HAP-1 (cell line): ENCODE data around the gene C1QTNF8.

Experiments used
- DNase-seq, 2 experiments: peaks; one replicate each; pipeline ENCODE4 v3.0.0-alpha.2; 2016 to 2020; ENCODE audit warnings: low spot score in 2 of 2
- H3K27me3 ChIP-seq: fragments of 250-450 bp; sonication (Bioruptor Pico); 2 replicates; pipeline ENCODE4 v1.5.1; 2020; ENCODE audit warnings: low read depth, mild to moderate bottlenecking, moderate library complexity
- H3K36me3 ChIP-seq: fragments of 250-450 bp; sonication (Bioruptor Pico); replicated peaks from 2 replicates; pipeline ENCODE4 v1.5.1; 2020; ENCODE audit warnings: mild to moderate bottlenecking
- H3K4me1 ChIP-seq: fragments of 250-450 bp; sonication (Bioruptor Pico); 2 replicates; pipeline ENCODE4 v1.5.1; 2020; ENCODE audit warnings: mild to moderate bottlenecking
- H3K4me3 ChIP-seq: fragments of 250-450 bp; sonication (Bioruptor Pico); 2 replicates; pipeline ENCODE4 v1.5.1; 2020; ENCODE audit warnings: mild to moderate bottlenecking, moderate library complexity
- H3K9me3 ChIP-seq: fragments of 250-450 bp; sonication (Bioruptor Pico); 2 replicates; pipeline ENCODE4 v1.5.1; 2020; ENCODE audit warnings: mild to moderate bottlenecking, moderate library complexity
- in situ Hi-C: fragments of 300-500 bp; cut with MboI; formaldehyde crosslinking; loops from 3 replicates; pipeline ENCODE4 v1.14.3; 2020; ENCODE audit warnings: low sequenced_read_pairs, inconsistent platforms, mixed read lengths

The C1QTNF8 gene

DNA sequence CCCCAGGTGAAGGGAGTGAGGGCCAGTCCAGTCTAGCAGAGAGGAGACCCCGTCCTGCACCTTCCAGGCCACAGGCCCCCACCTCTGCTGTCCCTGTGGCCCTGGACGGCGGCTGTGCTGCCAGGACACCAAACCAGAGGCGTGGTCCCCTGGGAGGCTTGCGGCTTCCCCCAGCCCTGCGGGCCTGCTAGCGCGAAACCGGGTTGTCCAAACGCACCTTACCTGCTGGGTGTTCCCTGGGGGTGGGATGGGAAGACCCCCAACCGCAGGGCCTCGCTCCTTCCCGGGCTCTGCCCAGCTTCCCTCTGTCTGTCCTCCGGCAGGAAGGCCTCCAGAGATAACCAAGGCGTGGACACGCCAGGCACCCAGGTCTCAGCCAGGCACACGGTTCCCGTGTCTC is 37.2 kb upstream of the C1QTNF8 start:
- no peaks in the 10 kb centered on the region for H3K4me1 ChIP-seq
- H3K36me3 ChIP-seq: no peaks in the 10 kb centered on the region
- H3K27me3 ChIP-seq: no peaks in the 10 kb centered on the region
- no peaks in the 10 kb centered on the region for H3K9me3 ChIP-seq
- no peak overlapping the region for H3K4me3 ChIP-seq
- in situ Hi-C loops: no loop called here
- no peak for DNase-seq

DNA sequence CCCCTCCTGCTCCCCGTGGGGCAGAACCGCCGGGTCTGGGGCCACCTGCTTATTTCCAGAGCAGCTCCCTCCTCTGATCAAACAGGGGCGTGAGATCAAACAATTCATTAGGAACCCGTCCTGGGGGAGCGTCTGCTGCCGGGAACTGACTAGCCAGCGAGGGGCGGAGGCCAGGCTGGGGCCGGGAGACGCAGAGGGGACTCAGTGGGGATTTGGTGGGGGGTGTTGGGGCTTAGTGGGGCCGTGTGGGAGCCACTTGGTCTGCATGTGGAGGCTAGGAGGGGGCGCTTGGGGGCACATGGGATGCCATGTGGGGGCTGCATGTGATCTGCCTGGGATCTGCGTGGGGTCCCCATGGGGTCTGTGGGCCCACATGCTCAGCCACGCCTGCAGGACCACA is 36.4 kb upstream of the C1QTNF8 start:
- Histone ChIP-seq H3K4me1 (no peaks in the 10 kb centered on the region), H3K27me3 (no peaks in the 10 kb centered on the region), H3K36me3 (no peaks in the 10 kb centered on the region), H3K4me3 (no peak overlapping the region), H3K9me3 (no peaks in the 10 kb centered on the region)
- in situ Hi-C loops: no loop called here
- no peak for DNase-seq

DNA sequence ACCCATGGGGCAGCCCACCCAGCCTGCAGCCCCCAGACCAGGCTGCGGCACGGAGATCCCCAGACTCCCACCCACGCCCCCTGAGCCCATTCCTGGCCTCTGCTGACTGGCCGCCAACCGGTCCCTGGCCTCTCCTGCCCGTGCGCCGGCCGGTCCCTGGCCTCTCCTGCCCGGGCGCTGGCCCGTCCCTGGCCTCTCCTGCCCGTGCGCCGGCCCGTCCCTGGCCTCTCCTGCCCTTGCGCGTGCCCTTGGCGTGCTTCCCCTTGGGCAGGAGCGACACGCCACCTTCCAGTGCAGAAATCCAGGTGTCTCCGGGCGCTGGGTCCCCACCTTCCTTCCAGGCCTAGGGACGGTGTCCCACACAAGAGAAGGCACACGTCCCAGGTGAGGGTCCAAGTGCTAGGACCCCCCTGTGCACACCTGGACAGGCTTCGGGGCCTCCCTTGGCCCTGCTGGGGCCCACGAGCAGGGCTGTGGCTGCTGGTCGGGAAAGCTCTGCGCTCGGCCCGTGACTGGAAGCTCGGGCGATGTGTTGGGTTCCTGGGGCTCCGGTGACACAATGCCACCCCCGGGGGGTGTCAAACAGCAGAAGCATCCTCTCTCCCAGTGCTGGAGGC is 35.4 kb upstream of the C1QTNF8 start:
- Histone ChIP-seq H3K27me3 (no peaks in the 10 kb centered on the region), H3K4me1 (no peaks in the 10 kb centered on the region), H3K9me3 (no peaks in the 10 kb centered on the region)

DNA sequence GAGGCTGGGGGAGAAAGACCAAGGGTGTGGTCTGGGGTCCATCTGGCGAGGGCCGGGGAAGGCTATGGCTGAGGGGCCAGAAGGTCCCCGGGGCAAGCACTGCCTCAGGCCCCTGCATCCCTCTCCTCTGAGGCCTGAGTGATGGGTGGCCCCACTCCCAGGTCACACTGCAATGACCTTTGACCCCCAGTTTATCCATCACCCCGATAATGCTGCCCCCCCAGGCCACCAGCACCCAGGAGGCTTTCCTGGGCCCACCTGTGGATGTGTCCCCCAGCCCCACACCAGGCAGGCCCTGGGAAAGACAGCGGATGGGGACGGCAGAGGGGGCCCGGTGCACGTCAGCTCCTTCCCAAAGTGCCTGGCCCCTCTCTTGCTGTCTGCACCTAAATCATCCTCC is 34.3 kb upstream of the C1QTNF8 start:
- no peaks in the 10 kb centered on the region for H3K4me1 ChIP-seq
- H3K36me3 ChIP-seq: no peaks in the 10 kb centered on the region
- H3K27me3 ChIP-seq: no peaks in the 10 kb centered on the region
- H3K4me3 ChIP-seq: no peak overlapping the region
- in situ Hi-C loops: no loop called here
- DNase-seq: no peak
- no peaks in the 10 kb centered on the region for H3K9me3 ChIP-seq

More for the DNA sequence above, 35.4 kb upstream of the C1QTNF8 start:
- Histone ChIP-seq H3K4me3 (no peak overlapping the region), H3K36me3 (no peaks in the 10 kb centered on the region)
- in situ Hi-C loops: no loop called here
- DNase-seq: no peak

DNA sequence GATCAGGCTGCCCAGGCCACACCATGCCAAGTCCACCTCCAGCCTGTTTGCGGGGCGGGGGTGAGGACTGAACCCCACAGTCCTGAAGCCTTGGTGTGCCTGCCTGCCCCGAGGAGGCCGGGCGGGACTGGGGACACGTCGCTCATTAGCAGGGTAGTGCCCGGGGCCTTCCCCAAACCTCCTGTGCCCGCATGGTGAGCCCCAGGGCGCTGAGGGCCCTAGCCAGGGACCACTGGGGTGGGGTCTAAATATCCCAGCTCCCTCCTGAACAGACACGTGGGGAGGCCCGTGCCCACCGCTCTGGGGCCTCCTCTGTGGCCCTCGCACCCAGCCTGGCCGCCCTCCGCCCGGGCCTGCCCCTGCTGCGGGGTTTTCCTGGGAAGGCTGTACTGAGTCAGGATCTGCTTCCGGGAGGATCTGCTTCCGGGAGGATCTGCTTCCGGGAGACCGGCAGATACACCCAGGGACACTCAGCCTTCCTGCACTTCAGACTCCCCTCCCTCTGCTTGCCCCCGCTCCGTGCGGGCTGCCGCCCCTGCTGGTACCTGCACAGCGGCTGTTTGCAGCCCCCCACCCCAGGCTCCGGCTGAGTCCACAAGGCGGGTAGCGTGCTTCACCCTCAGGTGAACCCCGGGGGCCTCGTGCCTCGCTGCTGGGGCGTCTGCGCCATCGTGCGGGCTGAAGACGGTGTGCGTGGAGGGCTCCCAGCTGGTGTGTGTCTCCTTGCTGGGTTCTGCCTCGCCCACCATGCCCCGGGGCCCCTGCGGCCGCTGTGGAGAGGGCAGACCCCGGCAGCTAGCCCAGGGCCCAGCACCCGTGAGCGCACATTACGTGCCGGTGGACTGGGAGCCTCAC is 33.3 kb upstream of the C1QTNF8 start:
- in situ Hi-C loops: no loop called here

DNA sequence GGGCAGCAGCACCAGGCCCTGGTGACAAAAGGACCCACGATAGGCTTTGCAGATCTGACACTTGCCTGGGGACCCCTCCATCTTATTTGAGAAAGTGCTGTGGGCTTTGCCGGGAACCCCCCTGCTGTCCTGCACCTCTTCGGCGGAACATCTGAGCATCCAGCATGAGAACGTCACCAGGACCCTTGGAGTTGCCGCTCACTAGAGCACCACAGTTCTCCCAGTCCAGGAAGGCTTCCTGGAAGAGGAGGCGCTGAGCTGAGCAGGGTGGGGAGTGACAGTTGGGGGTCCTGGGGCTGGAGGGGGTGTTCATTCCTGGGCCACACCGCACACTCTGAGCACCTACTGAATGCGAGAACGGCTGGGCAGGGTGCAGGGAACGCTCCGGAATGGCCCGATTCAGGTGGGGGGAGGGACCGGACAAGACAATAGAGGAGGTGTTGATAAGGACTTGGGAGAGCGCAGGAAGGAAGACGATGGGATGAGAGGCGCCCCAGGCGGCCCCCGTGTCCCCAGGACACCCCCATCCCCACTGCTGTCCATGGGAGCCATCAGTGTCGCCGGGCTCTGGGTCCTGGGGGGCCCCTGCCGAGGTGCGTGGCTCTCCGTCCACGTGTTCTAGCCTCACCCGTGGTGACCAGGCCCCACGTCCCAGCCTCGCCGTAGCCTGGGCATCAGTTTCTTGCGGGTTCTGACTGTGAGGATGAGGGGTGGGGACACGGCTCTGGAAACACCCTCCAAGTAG is 32.1 kb upstream of the C1QTNF8 start:
- no peak overlapping the region for H3K4me3 ChIP-seq
- no peaks in the 10 kb centered on the region for H3K4me1 ChIP-seq
- no peaks in the 10 kb centered on the region for H3K9me3 ChIP-seq
- in situ Hi-C loops: no loop called here
- no peaks in the 10 kb centered on the region for H3K36me3 ChIP-seq
- no peaks in the 10 kb centered on the region for H3K27me3 ChIP-seq
- DNase-seq: no peak

More for the DNA sequence above, 33.3 kb upstream of the C1QTNF8 start:
- H3K4me3 ChIP-seq: no peak overlapping the region
- no peaks in the 10 kb centered on the region for H3K36me3 ChIP-seq
- no peaks in the 10 kb centered on the region for H3K9me3 ChIP-seq
- DNase-seq: no peak
- no peaks in the 10 kb centered on the region for H3K27me3 ChIP-seq
- no peaks in the 10 kb centered on the region for H3K4me1 ChIP-seq

DNA sequence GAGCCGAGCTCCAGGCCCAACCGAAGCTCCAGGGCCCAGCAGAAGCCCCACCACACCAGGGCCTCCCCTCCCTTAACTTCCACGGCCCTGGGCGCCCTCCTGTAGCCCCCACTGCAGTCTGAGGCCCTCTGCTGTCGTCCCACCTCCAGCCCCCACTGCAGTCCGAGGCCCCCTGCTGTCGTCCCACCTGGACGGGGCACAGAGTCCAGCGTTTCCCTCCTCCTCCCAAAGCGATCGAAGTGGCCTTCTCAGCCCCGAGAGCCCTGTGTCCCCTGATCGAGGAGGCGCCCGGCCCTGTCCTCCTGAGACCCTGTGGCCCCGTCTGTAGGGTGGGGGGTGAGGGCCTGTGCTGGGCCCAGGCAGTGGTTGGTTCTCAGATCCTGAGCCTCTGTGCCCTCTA is 31.1 kb upstream of the C1QTNF8 start:
- no peaks in the 10 kb centered on the region for H3K9me3 ChIP-seq
- H3K36me3 ChIP-seq: no peaks in the 10 kb centered on the region
- no peaks in the 10 kb centered on the region for H3K4me1 ChIP-seq
- no peak for DNase-seq
- H3K4me3 ChIP-seq: no peak overlapping the region
- in situ Hi-C loops: no loop called here
- no peaks in the 10 kb centered on the region for H3K27me3 ChIP-seq

DNA sequence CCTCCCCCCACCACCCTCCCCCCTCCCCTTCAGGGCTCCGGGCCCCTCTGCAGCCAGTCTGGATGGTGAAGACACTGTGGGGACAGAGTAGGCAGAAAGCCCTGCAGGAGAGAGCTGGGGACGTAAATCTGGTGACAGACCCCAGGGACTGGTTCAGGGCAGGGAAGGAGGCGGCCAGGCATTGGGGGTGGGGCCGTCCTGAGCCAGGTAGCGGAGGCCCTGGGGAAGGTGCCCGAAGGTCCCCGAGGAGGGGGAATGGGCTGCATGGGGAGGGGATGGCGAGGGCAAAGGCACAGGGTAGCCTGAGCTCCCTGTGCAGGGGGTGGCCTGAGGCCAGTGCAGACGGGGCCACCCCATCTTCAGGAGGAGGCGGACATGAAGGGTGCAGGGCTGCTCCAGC is 30.5 kb upstream of the C1QTNF8 start:
- in situ Hi-C loops: no loop called here
- no peaks in the 10 kb centered on the region for H3K9me3 ChIP-seq
- no peak for DNase-seq
- H3K36me3 ChIP-seq: no peaks in the 10 kb centered on the region
- no peaks in the 10 kb centered on the region for H3K4me1 ChIP-seq
- no peak overlapping the region for H3K4me3 ChIP-seq
- no peaks in the 10 kb centered on the region for H3K27me3 ChIP-seq

DNA sequence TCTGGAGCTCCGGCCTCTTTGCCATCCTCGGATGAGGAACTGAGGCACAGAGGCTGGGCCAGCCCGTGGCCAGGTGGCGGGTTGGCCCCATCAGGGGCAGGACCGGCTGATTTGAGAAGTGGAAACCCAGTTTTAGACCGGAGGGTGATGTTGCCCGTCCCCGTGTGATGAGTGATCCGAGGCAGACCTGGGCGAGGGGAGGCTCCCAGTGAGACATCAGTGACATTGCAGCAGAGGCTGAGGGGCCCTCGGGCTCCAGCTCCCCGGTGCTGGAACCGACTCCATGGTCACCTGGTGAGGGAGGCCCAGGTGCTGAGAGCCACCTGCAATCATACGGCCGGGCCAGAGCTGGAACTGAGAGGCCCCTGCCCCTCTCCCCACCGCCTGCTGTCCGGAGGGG is 30.0 kb upstream of the C1QTNF8 start:
- H3K4me3 ChIP-seq: no peak overlapping the region
- no peaks in the 10 kb centered on the region for H3K9me3 ChIP-seq
- DNase-seq: no peak
- no peaks in the 10 kb centered on the region for H3K36me3 ChIP-seq
- no peaks in the 10 kb centered on the region for H3K27me3 ChIP-seq
- H3K4me1 ChIP-seq: no peaks in the 10 kb centered on the region
- in situ Hi-C loops: no loop called here

DNA sequence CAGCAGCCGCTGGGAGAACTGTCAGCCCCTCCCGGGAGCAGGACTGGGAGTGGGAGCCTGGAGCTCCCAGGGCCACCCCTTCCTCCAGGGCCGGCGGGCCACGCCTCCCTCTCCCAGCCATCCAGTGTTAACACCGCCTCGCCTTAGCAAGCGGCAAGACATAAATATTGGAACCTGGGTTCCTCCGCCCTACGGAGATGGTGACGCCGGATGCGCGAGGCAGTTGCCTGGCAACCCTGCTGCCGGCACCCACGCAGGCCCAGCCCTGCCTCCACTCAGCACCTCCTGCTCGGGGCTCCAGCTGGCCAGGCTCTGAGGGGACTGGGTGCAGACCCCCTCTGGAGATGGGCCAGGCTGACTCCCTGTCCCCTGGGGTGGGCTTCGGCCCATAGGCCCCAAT is 29.4 kb upstream of the C1QTNF8 start:
- in situ Hi-C loops: no loop called here
- DNase-seq: peak; percentile 5 to 58
- H3K4me3 ChIP-seq: no peak overlapping the region
- no peaks in the 10 kb centered on the region for H3K36me3 ChIP-seq
- no peaks in the 10 kb centered on the region for H3K4me1 ChIP-seq
- H3K27me3 ChIP-seq: 0 out of 2 replicates have a peak, but pooled peaks cover 2% of the 10 kb centered on the region
- no peaks in the 10 kb centered on the region for H3K9me3 ChIP-seq

DNA sequence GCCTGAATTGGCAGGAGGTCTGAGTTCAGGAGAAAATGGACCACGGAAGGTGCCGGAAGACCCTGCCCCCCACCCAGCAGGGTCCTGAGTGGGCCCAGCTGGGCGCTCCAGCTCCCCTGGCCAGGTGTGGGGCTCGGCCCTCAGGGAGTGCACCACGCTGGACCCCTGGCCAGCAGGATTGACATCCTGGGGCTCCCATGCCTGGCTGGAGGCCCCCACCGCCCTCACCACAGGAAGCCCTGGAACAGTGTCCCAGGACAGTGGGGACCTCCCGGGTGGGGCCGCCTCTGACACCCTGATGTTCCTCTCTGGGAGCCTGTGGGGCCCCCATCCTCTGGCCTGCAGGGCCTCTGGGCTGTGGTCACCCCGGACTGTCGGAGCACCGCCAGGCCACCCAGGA is 28.8 kb upstream of the C1QTNF8 start:
- Histone ChIP-seq H3K4me1 (no peaks in the 10 kb centered on the region), H3K27me3 (0 out of 2 replicates have a peak, but pooled peaks cover 7% of the 10 kb centered on the region), H3K36me3 (no peaks in the 10 kb centered on the region), H3K9me3 (no peaks in the 10 kb centered on the region), H3K4me3 (no peak overlapping the region)
- in situ Hi-C loops: no loop called here
- DNase-seq: no peak

DNA sequence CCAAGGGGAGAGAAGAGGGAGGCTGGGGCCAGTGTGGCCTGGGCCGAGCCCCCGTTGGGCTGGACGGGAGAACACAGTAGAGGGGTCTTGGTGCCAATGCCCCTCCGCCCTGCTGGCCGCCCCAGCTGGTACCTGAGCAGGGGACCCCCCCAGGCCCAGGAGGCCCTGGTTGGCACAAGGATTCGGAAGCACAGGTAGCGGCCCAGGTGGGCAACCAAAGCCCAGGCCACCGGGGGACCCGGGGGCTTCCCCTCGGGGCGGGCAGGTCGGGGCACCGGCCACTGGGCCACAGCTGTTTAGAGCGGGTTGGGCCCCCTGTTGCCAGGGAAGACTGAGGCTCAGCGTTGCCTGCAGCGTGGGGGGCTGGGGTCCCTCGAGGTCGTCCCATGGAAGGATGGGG is 28.2 kb upstream of the C1QTNF8 start:
- DNase-seq: no peak
- H3K36me3 ChIP-seq: no peaks in the 10 kb centered on the region
- H3K9me3 ChIP-seq: no peaks in the 10 kb centered on the region
- in situ Hi-C loops: no loop called here
- 0 out of 2 replicates have a peak, but pooled peaks cover 7% of the 10 kb centered on the region for H3K27me3 ChIP-seq
- no peak overlapping the region for H3K4me3 ChIP-seq
- H3K4me1 ChIP-seq: no peaks in the 10 kb centered on the region

DNA sequence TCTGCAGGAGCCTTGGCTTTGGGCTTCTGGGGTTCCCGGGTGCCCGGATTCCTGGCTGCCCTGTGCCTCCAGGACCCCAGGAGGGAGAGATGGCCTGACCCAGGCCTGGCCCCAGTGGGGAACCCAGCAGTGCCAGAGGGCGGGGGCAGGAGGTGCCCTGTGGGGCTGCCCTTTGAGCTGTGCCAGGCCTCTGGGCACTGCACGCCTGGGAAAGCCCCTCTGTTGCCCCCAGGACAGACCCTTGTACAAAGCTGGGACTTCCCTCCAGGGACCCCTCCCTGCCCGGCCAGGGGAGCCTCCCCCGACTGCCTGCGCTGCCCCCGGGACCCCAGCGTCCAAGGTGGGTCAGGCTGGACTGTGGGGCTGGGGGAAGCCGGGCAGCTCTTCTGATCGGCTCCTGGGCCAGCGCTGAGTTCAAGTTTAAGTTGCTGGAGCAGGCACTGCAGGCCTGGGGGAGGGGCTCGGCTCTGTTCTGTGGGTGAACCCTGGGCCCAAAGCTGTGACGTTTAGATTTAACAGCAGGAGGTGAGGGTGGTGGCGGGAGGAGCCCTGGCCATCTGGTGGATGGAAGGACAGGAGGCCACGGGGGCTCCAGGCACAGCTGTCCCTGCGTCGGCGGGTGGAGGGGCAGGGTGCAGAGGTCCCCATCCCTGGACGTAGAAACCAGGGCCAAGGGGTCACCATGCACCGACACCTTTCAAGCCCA is 27.6 kb upstream of the C1QTNF8 start:
- Histone ChIP-seq H3K9me3 (no peaks in the 10 kb centered on the region), H3K36me3 (no peaks in the 10 kb centered on the region), H3K4me3 (no peak overlapping the region), H3K27me3 (0 out of 2 replicates have a peak, but pooled peaks cover 7% of the 10 kb centered on the region), H3K4me1 (no peaks in the 10 kb centered on the region)
- no peak for DNase-seq
- in situ Hi-C loops: no loop called here
